ENCODE results near the gene LY6G6F. TPM values are rescaled to one million over a fixed set of nuclear protein-coding genes. Genes with fewer than 3 reads are reported as not detected.
"Not testable (repeated sequence)": the region's sequence is repeated elsewhere in the genome, so short reads cannot be mapped to it uniquely, and the experiment has no call there.

Gene LY6G6F
- total RNA-seq, 1 donor from 2014 or later, result not detected

- DNase-seq (ENCODE audit: low spot score), result peak; percentile 99
Measured at GRCh38 chr6:31702819-31703716, 3.6 kb upstream of the LY6G6F start, which contains the start of gene ABHD16A. Gene ABHD16A (minus strand): TSS chr6:31703324. CDS start chr6:31703281, 43 bp downstream.

GRCh38 chr6:31705931-31706330 lies 735 bp upstream of the LY6G6F start:
- no peak for DNase-seq (ENCODE audit: low spot score)

- DNase-seq (ENCODE audit: low spot score), result no peak
Measured at GRCh38 chr6:31707701-31708100, 1.0 kb downstream of the LY6G6F start.

GRCh38 chr6:31708224-31708623 lies 1.6 kb downstream of the LY6G6F start:
- DNase-seq (ENCODE audit: low spot score), result no peak

GRCh38 chr6:31709157-31709556 lies 2.5 kb downstream of the LY6G6F start:
- not testable (repeated sequence) for DNase-seq (ENCODE audit: low spot score)

- no peak for DNase-seq (ENCODE audit: low spot score)
Measured at GRCh38 chr6:31710523-31711219, 4.0 kb downstream of the LY6G6F start.

GRCh38 chr6:31711233-31711632 lies 4.6 kb downstream of the LY6G6F start:
- no peak for DNase-seq (ENCODE audit: low spot score)

- DNase-seq (ENCODE audit: low spot score), result no peak
Measured at GRCh38 chr6:31712296-31712695, 5.6 kb downstream of the LY6G6F start.

- DNase-seq (ENCODE audit: low spot score), result no peak
Measured at GRCh38 chr6:31713465-31713864, 6.8 kb downstream of the LY6G6F start.

GRCh38 chr6:31713991-31714684 lies 7.5 kb downstream of the LY6G6F start:
- no peak for DNase-seq (ENCODE audit: low spot score)

GRCh38 chr6:31715022-31715958 lies 8.6 kb downstream of the LY6G6F start, which contains the start of gene LY6G6D:
Gene LY6G6D (plus strand): TSS chr6:31715348. CDS start chr6:31715356, 8 bp downstream.
- no peak for DNase-seq (ENCODE audit: low spot score)

GRCh38 chr6:31717499-31718222 lies 11.0 kb downstream of the LY6G6F start:
- DNase-seq (ENCODE audit: low spot score), result no peak

- no peak for DNase-seq (ENCODE audit: low spot score)
Measured at GRCh38 chr6:31718265-31718664, 11.6 kb downstream of the LY6G6F start.

GRCh38 chr6:31719001-31719400 lies 12.3 kb downstream of the LY6G6F start:
- DNase-seq (ENCODE audit: low spot score), result no peak

GRCh38 chr6:31720196-31720770 lies 13.6 kb downstream of the LY6G6F start:
- no peak for DNase-seq (ENCODE audit: low spot score)

GRCh38 chr6:31721351-31722020 lies 14.8 kb downstream of the LY6G6F start, which contains the start of gene LY6G6C:
Gene LY6G6C (minus strand): TSS chr6:31721746. CDS start chr6:31721679, 67 bp downstream.
- DNase-seq (ENCODE audit: low spot score), result no peak

- DNase-seq (ENCODE audit: low spot score), result no peak
Measured at GRCh38 chr6:31722173-31722572, 15.5 kb downstream of the LY6G6F start.

GRCh38 chr6:31723245-31723979 lies 16.7 kb downstream of the LY6G6F start, which contains the start of gene MPIG6B:
Gene MPIG6B (plus strand): TSS chr6:31723373. CDS start chr6:31723384, 11 bp downstream.
- DNase-seq (ENCODE audit: low spot score), result no peak

Measured in ureter (tissue), 1 donor.